Stomach (tissue), 4 donors: ENCODE measurements around the gene ATG12.

Experiments used
- EP300 ChIP-seq: sonication (generic); formaldehyde crosslinking; IDR thresholded peaks from one replicate; pipeline ENCODE4 v1.6.1; 2017; ENCODE audit warnings: antibody characterized with exemption
- POLR2A ChIP-seq, 4 donors: fragments of 450-650 bp; IDR thresholded peaks; one replicate each; pipeline ENCODE4 v1.6.1; 2016; ENCODE audit warnings: antibody characterized with exemption in 4 of 4, control low read depth in 2 of 4, mild to moderate bottlenecking in 1 of 4, moderate library complexity in 1 of 4
- POLR2AphosphoS5 ChIP-seq, 3 donors: sonication (generic); formaldehyde crosslinking; IDR thresholded peaks; one replicate each; pipeline ENCODE4 v1.6.1; 2016; ENCODE audit warnings: antibody characterized with exemption in 3 of 3
- TF ChIP-seq, protein P1 (sequence below), 7 experiments: fragments of 450-650 bp in 4 of 7; fragments of 200-600 bp in 3 of 7; sonication (generic) in 3 of 7; IDR thresholded peaks; one replicate each; pipeline ENCODE4 v1.5.1; 2016 to 2019; ENCODE audit warnings: antibody characterized with exemption in 7 of 7, control low read depth in 2 of 7, mild to moderate bottlenecking in 1 of 7

DNA sequence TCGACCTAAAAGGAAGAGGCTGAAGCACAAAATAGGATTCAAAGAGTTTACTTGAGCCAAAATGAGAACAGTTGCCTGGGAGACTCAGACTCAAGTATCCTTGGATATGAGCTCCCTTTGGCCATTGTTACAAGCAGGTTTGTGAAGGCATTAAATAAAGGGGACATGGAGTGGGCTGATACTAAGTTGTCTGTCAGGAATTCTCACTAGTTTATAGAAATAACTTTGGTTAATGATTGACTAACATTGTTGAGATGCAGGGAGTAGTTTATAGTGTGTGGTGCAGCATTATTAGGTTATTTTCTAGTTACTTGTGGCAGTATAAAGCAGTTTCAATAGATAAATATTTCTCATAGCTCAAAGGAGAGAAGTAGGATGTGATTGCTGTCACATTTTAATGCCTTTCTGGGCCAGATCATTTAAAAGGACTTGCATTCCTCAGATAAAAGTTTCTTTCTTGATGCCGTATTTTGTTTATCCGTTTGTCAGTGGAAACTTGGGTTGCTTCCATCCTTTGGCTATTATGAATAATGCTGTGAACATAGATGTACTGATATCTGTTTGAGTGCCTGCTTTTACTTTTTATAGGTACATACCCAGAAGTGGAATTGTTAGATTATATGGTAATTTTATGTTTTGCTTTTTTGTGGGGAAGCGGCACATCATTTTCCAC is 9.5 kb upstream of the ATG12 start:
- TF ChIP-seq, protein P1, sequence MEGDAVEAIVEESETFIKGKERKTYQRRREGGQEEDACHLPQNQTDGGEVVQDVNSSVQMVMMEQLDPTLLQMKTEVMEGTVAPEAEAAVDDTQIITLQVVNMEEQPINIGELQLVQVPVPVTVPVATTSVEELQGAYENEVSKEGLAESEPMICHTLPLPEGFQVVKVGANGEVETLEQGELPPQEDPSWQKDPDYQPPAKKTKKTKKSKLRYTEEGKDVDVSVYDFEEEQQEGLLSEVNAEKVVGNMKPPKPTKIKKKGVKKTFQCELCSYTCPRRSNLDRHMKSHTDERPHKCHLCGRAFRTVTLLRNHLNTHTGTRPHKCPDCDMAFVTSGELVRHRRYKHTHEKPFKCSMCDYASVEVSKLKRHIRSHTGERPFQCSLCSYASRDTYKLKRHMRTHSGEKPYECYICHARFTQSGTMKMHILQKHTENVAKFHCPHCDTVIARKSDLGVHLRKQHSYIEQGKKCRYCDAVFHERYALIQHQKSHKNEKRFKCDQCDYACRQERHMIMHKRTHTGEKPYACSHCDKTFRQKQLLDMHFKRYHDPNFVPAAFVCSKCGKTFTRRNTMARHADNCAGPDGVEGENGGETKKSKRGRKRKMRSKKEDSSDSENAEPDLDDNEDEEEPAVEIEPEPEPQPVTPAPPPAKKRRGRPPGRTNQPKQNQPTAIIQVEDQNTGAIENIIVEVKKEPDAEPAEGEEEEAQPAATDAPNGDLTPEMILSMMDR (IDR thresholded peaks at IDR 0.05): no peak
- no peak for TF ChIP-seq POLR2A (IDR thresholded peaks at IDR 0.05)
- TF ChIP-seq POLR2AphosphoS5 (IDR thresholded peaks at IDR 0.05): no peak
- no peak for TF ChIP-seq EP300
